Right cardiac atrium (tissue), 5 donors: ENCODE measurements around the gene PTPRD. TPM values are rescaled to one million over a fixed set of nuclear protein-coding genes. Genes with fewer than 3 reads are reported as not detected.

Experiments
- ATAC-seq, 2 donors: fragments of 200-7000 bp; cut with Tn5 transposase; one replicate each; pipeline versions ENCODE4 v1.8.0 to v1.9.1; 2020; ENCODE audit warnings: moderate library complexity in 2 of 2, mild to moderate bottlenecking in 1 of 2
- DNase-seq, 3 donors: peaks; one replicate each; pipeline ENCODE4 v3.0.0-alpha.2; 2020
- H3K27ac ChIP-seq: one replicate; pipeline ENCODE4 v1.5.1; 2013; ENCODE audit warnings: mild to moderate bottlenecking, low read length, control low read depth, moderate library complexity
- H3K27me3 ChIP-seq: one replicate; pipeline ENCODE4 v1.6.1; 2013; ENCODE audit not compliant: control insufficient read depth, insufficient read depth
- H3K4me1 ChIP-seq: one replicate; pipeline ENCODE4 v1.6.1; 2013; ENCODE audit warnings: low read length; ENCODE audit not compliant: control insufficient read depth, insufficient read depth
- H3K4me3 ChIP-seq: one replicate; pipeline ENCODE4 v1.5.1; 2013; ENCODE audit warnings: low read length, control low read depth
- H3K9me3 ChIP-seq: one replicate; pipeline ENCODE4 v1.6.1; 2013; ENCODE audit warnings: low read length; ENCODE audit not compliant: control insufficient read depth
- WGBS: extraction: QIAGEN DNeasy Blood & Tissue Kit; methylation state at CpG from one replicate; pipeline ENCODE4 v1.1.7; 2013; 5-methylcytosine and 5-hydroxymethylcytosine counted together
- intact Hi-C, 4 donors: fragments of 100-400 bp; cut with DNase I; formaldehyde crosslinking; loops; one replicate each; pipeline versions ENCODE4 v1.11.0 to v1.14.0; 2022 to 2023
- polyA plus RNA-seq: library from polyadenylated mRNA; stranded (reverse); fragments of 200-250 nt; gene quantifications from one replicate; pipeline ENCODE4 v1.2.3, GENCODE V29; 2013
- total RNA-seq, 4 donors: library from RNA; stranded (reverse); fragmentation: NEBNext Ultra II Directional; extraction: Animal tissue kit (Norgen Biotek cat#: 25700); gene quantifications; one replicate each; pipeline ENCODE4 v1.2.1, GENCODE V29; 2021
- donor health status: healthy with polysubstance abuse.
- donor health status: DM: no; HTN: yes; CAD: no.
- donor health status: DM: no; HTN: no; CAD: no.
- donor health status: DM: no; HTN: yes; CAD: no; lungs with severe emphysema.
- donor health status: DM: yes; HTN: yes; CAD: no.

The PTPRD gene
- total and polyA plus RNA-seq, 5 donors, result 1.3 to 11.8 (median 7.1) TPM

DNA sequence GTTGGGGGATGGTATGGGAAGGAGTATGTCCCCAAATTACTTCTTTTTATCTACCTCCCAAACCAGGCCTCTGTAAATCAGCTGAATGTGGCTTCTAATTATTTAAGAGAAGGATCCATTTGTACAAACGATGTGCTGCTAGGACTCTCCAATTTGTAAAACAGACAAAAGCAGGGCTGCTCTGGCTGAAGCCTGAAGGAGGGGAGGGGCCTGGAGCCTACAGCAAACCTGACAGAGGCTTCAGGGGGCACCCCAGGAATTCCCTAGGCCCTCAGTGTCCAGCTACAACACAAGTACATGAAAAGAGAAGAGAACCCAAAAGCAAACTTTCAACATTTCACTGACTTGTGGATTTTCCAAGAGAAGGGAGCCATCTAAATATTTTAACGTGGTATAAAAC, 1873.9 kb downstream of the PTPRD start:
- WGBS, result 70% methylated on average over 2 of the region's 2 CpGs
- intact Hi-C loops, result no loop called here

DNA sequence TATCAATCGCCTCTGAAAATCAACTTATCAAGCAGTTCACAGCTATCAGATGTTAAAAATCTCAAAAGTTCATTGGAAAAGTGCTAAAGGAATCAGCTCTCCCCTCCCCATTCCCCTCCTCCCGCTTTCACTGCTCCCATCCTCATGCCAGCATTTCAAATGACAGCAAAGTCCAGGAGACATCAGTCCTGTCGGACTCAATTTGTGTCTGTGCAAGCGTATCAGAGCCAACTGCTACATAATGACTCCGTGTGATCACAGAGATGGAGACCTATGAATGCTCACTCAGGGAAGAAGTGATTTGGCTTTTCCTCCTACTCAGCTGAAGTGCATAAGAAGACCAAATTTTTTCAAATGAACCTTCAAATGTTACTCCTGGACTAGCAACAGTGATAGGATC, 1876.0 kb downstream of the PTPRD start:
- no peak for ATAC-seq
- no peaks in the 10 kb centered on the region for H3K27me3 ChIP-seq
- H3K4me3 ChIP-seq, result no peak overlapping the region
- no peak for DNase-seq
- no peak overlapping the region for H3K27ac ChIP-seq
- intact Hi-C loops, result no loop called here
- no peaks in the 10 kb centered on the region for H3K4me1 ChIP-seq
- no peaks in the 10 kb centered on the region for H3K9me3 ChIP-seq
- 67% methylated on average over 5 of the region's 5 CpGs for WGBS

More for the DNA sequence above, 1873.9 kb downstream of the PTPRD start:
- Histone ChIP-seq H3K27ac (no peak overlapping the region), H3K9me3 (no peaks in the 10 kb centered on the region), H3K27me3 (no peaks in the 10 kb centered on the region), H3K4me3 (no peak overlapping the region), H3K4me1 (no peaks in the 10 kb centered on the region)
- DNase-seq (no peak), ATAC-seq (no peak)

DNA sequence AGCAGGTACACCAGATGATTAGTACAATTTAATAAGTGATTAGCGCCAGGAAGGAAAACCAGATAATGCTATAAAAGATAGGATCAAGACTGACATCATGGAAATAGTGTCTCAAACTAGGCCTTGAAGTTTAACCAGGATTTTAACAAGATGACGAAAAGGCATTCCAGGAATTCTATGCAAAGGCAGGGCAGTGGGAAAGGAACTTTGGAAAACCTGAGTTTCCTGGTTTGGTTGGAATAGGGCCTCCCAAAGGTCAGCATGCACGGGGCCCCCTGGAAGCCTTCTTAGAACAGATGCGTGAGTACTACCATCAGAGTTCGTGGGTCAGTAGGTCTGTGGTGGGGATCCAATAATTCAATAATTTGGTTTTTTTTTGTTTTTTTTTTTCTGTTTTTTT, 1878.0 kb downstream of the PTPRD start:
- intact Hi-C loops, result no loop called here
- Histone ChIP-seq H3K9me3 (no peaks in the 10 kb centered on the region), H3K4me1 (no peaks in the 10 kb centered on the region), H3K4me3 (no peak overlapping the region), H3K27me3 (no peaks in the 10 kb centered on the region), H3K27ac (no peak overlapping the region)
- DNase-seq (no peak), ATAC-seq (no peak)
- 71% methylated on average over 5 of the region's 5 CpGs for WGBS

DNA sequence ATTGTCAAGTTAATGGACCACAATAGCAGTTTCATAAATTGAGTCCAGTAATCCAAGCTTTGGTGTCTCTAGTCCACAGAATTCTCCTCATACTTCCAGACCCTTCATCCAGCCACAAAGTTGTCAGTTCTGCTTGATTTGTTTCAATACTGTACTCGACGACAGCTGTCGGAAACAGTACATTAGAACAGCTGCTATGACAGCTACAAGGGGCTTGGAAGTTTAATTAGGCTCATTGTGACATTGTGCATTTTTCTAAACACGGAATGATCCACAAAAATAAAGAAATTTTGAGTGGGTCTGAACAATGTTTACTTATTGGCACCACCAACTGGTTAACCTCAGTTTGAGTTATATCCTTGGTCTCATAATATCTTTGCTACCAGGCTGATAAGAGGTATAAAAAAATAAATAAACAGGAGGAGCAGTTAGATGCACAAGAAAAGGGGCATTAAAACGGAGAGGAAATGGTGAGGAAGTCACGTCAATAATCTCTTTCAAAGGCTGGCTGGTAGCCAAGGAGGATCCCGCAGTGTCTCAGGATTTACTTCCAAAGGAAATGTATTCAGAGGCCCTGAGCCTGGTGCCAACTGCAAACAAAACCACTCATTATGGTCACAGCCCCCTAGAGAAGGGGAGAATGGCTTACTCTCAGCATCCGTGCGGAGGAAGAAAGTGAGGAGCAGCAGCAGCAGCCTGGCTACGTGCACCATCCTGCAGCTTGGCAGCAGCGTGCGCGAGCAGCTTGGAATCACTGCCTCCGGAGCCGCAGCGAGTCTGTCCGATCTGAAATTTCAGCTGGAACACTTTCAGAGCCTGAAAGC, 1879.5 kb downstream of the PTPRD start:
- no peaks in the 10 kb centered on the region for H3K4me1 ChIP-seq
- DNase-seq, result peak; percentile 49 to 82 (median 73)
- intact Hi-C loops, result no loop called here
- H3K27ac ChIP-seq, result no peak overlapping the region
- ATAC-seq, result peak; percentile 64 to 76
- 30% methylated on average over 17 of the region's 17 CpGs for WGBS
- H3K9me3 ChIP-seq, result no peaks in the 10 kb centered on the region
- peak overlapping the region; percentile 29 for H3K4me3 ChIP-seq
- H3K27me3 ChIP-seq, result no peaks in the 10 kb centered on the region

DNA sequence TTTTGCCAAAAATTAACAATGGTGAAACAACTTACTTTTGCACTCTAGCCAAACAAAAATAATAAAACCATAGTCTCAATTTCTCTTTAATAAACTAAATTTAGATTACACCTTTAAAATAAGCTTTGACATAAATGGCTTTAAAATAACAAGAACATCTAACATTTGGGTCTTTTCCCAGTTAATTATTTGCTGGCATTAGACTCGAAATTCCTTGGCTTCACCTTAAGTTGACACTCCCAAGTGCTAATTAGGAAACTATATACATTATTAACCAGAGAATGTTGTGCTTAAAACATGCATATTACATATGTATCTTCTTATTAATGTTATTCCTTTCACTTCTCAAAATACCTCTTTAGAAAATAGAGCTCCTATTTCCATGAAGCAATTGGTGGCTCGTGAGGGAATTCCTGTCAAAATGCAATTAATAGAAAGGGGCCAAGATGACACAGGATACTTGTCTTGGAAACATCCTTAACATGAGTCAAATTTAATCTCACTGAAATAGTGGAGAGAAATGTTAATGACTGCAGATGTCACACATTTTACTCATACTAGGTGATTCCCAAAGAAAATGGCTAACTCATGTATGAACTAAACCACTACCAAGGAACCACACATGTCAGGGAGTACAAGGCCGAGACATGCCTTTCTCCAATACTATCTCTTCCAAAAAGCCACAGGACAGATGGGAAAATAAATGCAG, 1880.3 kb downstream of the PTPRD start:
- DNase-seq, result no peak
- WGBS, result 66% methylated on average over 3 of the region's 3 CpGs
- no peaks in the 10 kb centered on the region for H3K27me3 ChIP-seq
- intact Hi-C loops, result no loop called here
- H3K27ac ChIP-seq, result no peak overlapping the region
- ATAC-seq, result no peak
- H3K4me1 ChIP-seq, result no peaks in the 10 kb centered on the region
- no peaks in the 10 kb centered on the region for H3K9me3 ChIP-seq
- no peak overlapping the region for H3K4me3 ChIP-seq

DNA sequence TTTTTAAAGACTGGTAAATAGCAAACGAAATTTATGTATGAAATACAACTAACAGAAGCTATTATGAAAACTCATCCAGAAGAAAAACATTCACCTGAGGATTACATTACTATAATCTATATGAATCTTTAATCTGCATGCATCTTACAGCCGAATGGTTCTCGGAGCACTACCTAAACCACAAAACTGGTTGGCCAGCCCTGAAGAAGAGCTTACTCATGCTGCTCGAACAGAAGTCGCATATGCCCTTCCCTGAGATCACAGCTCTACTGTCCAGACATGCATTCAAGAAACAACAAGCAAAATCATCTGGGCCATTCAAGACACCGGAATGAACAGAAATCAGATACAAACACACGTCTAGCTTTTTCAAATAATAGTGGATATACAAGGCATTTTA, 1882.2 kb downstream of the PTPRD start:
- Histone ChIP-seq H3K4me1 (no peaks in the 10 kb centered on the region), H3K27ac (no peak overlapping the region), H3K9me3 (no peaks in the 10 kb centered on the region), H3K27me3 (no peaks in the 10 kb centered on the region), H3K4me3 (no peak overlapping the region)
- DNase-seq, result no peak
- WGBS, result 85% methylated on average over 7 of the region's 7 CpGs
- intact Hi-C loops, result no loop called here
- ATAC-seq, result no peak

DNA sequence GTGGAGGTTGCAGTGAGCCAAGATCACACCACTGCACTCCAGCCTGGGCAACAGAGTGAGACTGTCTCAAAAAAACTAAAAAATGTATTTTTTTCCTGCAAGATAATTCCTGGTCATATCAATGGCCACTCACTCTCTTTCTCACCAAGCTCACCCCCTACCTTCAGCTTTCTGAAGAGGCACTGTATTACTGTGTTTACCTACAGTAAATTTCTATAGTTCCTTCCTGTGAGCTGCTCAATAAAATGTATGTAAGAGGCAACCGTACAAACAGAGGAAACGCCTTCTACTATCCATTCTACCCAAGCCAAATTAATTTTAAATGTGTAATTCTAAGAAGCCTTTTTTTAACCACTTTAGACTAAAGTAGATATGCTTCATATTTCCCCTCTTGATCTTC, 1883.9 kb downstream of the PTPRD start:
- Histone ChIP-seq H3K9me3 (no peaks in the 10 kb centered on the region), H3K4me3 (no peak overlapping the region), H3K27ac (no peak overlapping the region), H3K27me3 (no peaks in the 10 kb centered on the region), H3K4me1 (no peaks in the 10 kb centered on the region)
- WGBS, result 73% methylated on average over 2 of the region's 2 CpGs
- no peak for ATAC-seq
- DNase-seq, result no peak
- intact Hi-C loops, result no loop called here

DNA sequence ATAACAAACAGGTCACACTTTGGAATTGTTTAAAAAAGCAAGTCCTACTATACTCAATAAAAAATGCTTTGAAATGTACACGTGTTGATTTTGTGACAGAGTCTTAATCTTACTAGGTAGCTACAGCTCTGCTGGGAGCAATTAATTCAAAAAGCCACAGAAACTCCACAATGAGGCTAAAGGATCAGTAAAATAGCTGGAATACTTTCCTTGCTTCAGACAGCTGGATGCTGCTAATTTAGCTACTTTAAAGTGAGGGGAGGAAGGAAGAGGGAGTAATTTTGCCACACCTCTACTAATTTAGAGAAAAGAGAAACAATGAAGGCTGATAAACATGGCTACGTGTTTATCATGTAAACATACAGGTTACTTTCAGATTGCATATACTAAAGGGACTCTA, 1885.6 kb downstream of the PTPRD start:
- intact Hi-C loops, result no loop called here
- Histone ChIP-seq H3K27me3 (no peaks in the 10 kb centered on the region), H3K4me1 (no peaks in the 10 kb centered on the region), H3K27ac (no peak overlapping the region), H3K4me3 (no peak overlapping the region), H3K9me3 (no peaks in the 10 kb centered on the region)
- WGBS, result 60% methylated on average over 2 of the region's 2 CpGs
- no peak for ATAC-seq
- no peak for DNase-seq

DNA sequence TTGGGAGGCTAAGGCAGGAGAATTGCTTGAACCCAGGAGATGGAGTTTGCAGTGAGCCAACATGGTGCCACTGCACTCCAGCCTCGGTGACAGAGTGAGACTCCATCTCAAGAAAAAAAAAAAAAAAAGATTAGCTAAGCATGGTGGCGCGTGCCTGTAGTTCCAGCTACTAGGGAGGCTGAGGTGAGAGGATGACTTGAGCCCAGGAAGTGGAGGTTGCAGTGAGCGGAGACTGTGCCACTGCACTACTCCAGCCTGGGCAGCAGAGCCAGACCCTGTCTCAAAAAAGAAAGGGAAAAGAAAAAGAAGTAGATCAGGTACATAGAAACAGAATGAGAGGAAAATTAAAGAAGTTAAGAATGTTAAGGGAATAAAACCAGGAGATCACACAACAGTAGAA, 1886.1 kb downstream of the PTPRD start:
- no peaks in the 10 kb centered on the region for H3K27me3 ChIP-seq
- ATAC-seq, result no peak
- 97% methylated on average over 4 of the region's 4 CpGs for WGBS
- no peak overlapping the region for H3K4me3 ChIP-seq
- no peak for DNase-seq
- no peaks in the 10 kb centered on the region for H3K4me1 ChIP-seq
- no peaks in the 10 kb centered on the region for H3K9me3 ChIP-seq
- no peak overlapping the region for H3K27ac ChIP-seq
- intact Hi-C loops, result no loop called here

DNA sequence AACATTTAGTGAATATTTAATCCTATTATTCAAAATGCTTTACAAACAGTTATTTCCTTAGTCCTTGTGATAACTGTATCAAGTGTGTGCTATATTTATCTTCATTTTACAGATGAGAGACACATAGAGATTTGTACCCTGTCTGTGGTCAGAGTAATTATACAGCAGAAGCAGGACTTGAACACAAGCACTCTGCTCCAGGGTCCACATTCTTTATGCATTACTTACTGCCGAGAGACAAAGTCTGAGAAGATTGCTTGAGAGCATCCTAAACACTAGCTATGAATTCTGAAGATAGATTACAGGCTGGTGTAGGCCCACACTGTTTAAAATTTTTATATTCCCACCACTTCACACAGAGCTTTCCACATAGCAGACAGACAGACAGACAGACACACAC, 1887.2 kb downstream of the PTPRD start:
- Histone ChIP-seq H3K27ac (no peak overlapping the region), H3K27me3 (no peaks in the 10 kb centered on the region), H3K9me3 (no peaks in the 10 kb centered on the region), H3K4me3 (no peak overlapping the region), H3K4me1 (no peaks in the 10 kb centered on the region)
- no peak for DNase-seq
- intact Hi-C loops, result no loop called here
- 28% methylated on average over 1 of the region's 1 CpG for WGBS
- no peak for ATAC-seq

DNA sequence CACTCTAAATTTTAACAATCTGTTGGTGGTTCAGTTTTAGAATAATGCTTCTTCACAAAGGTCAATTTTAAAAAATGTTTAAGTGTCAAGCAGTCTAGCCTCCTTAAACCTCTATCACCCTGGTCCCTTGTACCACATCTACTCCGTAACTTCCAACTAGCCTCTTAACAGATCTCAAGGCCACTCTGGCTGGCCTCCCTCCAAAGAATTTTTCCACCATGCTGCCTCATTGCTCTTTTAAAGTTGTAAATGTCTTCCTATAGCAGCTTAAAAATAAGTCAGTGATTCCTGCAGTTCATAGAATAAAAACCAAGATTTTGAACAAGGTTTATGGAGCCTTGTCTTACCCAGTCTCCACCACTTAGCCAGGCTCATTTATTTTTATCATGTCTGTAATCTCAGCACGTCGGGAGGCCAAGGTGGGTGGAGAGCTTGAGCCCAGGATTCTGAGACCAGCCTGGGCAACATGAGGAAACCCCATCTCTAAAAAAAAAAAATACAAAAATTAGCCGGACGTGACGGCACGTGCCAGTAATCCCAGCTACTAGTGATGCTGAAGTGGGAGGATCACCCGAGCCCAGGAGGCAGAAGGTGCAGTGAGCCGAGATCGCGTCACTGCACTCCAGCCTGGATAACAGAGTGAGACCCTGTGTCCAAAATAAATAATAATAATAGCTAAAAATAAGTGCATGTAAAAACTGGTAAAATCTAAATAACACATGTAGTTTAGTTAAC, 1888.4 kb downstream of the PTPRD start:
- WGBS, result 49% methylated on average over 11 of the region's 11 CpGs
- Histone ChIP-seq H3K9me3 (no peaks in the 10 kb centered on the region), H3K27ac (no peak overlapping the region), H3K27me3 (no peaks in the 10 kb centered on the region), H3K4me3 (no peak overlapping the region), H3K4me1 (no peaks in the 10 kb centered on the region)
- intact Hi-C loops, result no loop called here
- DNase-seq (no peak), ATAC-seq (no peak)
